NB4 (cell line): Measurements from ENCODE around the gene TNFRSF1B.

ENCODE experiments used
- DNase-seq: peaks from one replicate; pipeline ENCODE4 v3.0.0; 2010; ENCODE audit warnings: low read depth
- H3K4me3 ChIP-seq: one replicate; pipeline ENCODE4 v1.5.1; 2011; ENCODE audit warnings: mild to moderate bottlenecking, low read depth, low read length, moderate library complexity
- CTCF ChIP-seq: IDR thresholded peaks from one replicate; pipeline ENCODE4 v1.5.1; 2012; ENCODE audit warnings: low read depth, low read length
- MAX ChIP-seq: IDR thresholded peaks from 2 replicates; pipeline ENCODE4 v1.6.1; 2011; ENCODE audit warnings: low read depth, low read length
- MYC ChIP-seq: IDR thresholded peaks from 2 replicates; pipeline ENCODE4 v1.6.1; 2011; ENCODE audit warnings: low read depth, low read length
- POLR2A ChIP-seq: IDR thresholded peaks from 2 replicates; pipeline ENCODE4 v1.6.1; 2011; ENCODE audit warnings: mild to moderate bottlenecking; ENCODE audit not compliant: insufficient read length; ENCODE audit errors: extremely low read depth

TNFRSF1B gene

GRCh38 chr1:12189328-12189682 lies 22.5 kb downstream of the TNFRSF1B start:
- no peak for DNase-seq
- no peak for TF ChIP-seq CTCF
- TF ChIP-seq MYC: no peak
- no peak for TF ChIP-seq MAX
- no peak overlapping the region for H3K4me3 ChIP-seq

- DNase-seq: no peak
- H3K4me3 ChIP-seq: no peak overlapping the region
- no peak for TF ChIP-seq MYC
- no peak for TF ChIP-seq POLR2A
- TF ChIP-seq MAX: no peak
- no peak for TF ChIP-seq CTCF
These were observed 24.6 kb downstream of the TNFRSF1B start for GRCh38 chr1:12191242-12192032.

GRCh38 chr1:12194666-12195216 lies 27.9 kb downstream of the TNFRSF1B start:
- TF ChIP-seq CTCF (no peak), MAX (peak; percentile 37; the same call in 1 of the 2 replicates)
- DNase-seq: peak; percentile 39
- no peak overlapping the region for H3K4me3 ChIP-seq

- TF ChIP-seq POLR2A: no peak
- DNase-seq: no peak
- no peak overlapping the region for H3K4me3 ChIP-seq
These were observed 28.6 kb downstream of the TNFRSF1B start for GRCh38 chr1:12195416-12195815.

- no peak overlapping the region for H3K4me3 ChIP-seq
- TF ChIP-seq CTCF: peak; percentile 56
- TF ChIP-seq MAX: peak; percentile 48; the same call in 1 of the 2 replicates
- no peak; the same call in 1 of the 2 replicates for TF ChIP-seq MYC
- TF ChIP-seq POLR2A: no peak
- DNase-seq: peak; percentile 93
These were observed 30.1 kb downstream of the TNFRSF1B start for GRCh38 chr1:12196641-12197482.

- no peak for TF ChIP-seq MYC
- no peak for TF ChIP-seq CTCF
- TF ChIP-seq POLR2A: no peak
- no peak for TF ChIP-seq MAX
- no peak overlapping the region for H3K4me3 ChIP-seq
- no peak for DNase-seq
These were observed 30.7 kb downstream of the TNFRSF1B start for GRCh38 chr1:12197483-12197880.
